ENCODE measurements around the gene TGM2.

TGM2 gene

GRCh38 chr20:38205001-38205400, 39.9 kb upstream of the TGM2 start:
- H3K4me3 ChIP-seq (ENCODE audit: low read depth, low read length) = no peak overlapping the region
- POLR2A ChIA-PET = no interaction called here
- TF ChIP-seq CTCF (IDR thresholded peaks at IDR 0.05; ENCODE audit: insufficient read depth, low read length, missing control alignments) = no peak
- DNase-seq (ENCODE audit: low read depth, low spot score) = no peak
- CTCF ChIA-PET = interaction anchor here (0.9 to 28.8 kb wide), 3 partner anchors 16 to 148 kb away, joined by 3 to 356 read pairs (median 5); no protein-coding TSS in a partner anchor

GRCh38 chr20:38203981-38204357, 38.9 kb upstream of the TGM2 start:
- no peak for DNase-seq (ENCODE audit: low read depth, low spot score)
- POLR2A ChIA-PET = no interaction called here
- no peak for TF ChIP-seq CTCF (IDR thresholded peaks at IDR 0.05; ENCODE audit: insufficient read depth, low read length, missing control alignments)
- CTCF ChIA-PET = interaction anchor here (28.8 kb wide), 1 partner anchor 18 kb away, joined by 356 read pairs; no protein-coding TSS in a partner anchor
- H3K4me3 ChIP-seq (ENCODE audit: low read depth, low read length) = no peak overlapping the region

GRCh38 chr20:38203337-38203980, 38.4 kb upstream of the TGM2 start:
- DNase-seq (ENCODE audit: low read depth, low spot score) = no peak
- H3K4me3 ChIP-seq (ENCODE audit: low read depth, low read length) = no peak overlapping the region
- ChIA-PET POLR2A (no interaction called here), CTCF (interaction anchor here (2.0 to 28.8 kb wide), 3 partner anchors 12 to 130 kb away, joined by 10 to 356 read pairs (median 17); no protein-coding TSS in a partner anchor)
- TF ChIP-seq CTCF (IDR thresholded peaks at IDR 0.05; ENCODE audit: insufficient read depth, low read length, missing control alignments) = no peak

- ChIA-PET POLR2A (no interaction called here), CTCF (interaction anchor here (2.0 to 28.8 kb wide), 3 partner anchors 11 to 129 kb away, joined by 10 to 356 read pairs (median 17); no protein-coding TSS in a partner anchor)
- TF ChIP-seq CTCF (IDR thresholded peaks at IDR 0.05; ENCODE audit: insufficient read depth, low read length, missing control alignments) = no peak
- no peak overlapping the region for H3K4me3 ChIP-seq (ENCODE audit: low read depth, low read length)
- DNase-seq (ENCODE audit: low read depth, low spot score) = no peak
These were observed 37.9 kb upstream of the TGM2 start for GRCh38 chr20:38202982-38203293.

- no peak for TF ChIP-seq CTCF (IDR thresholded peaks at IDR 0.05; ENCODE audit: insufficient read depth, low read length, missing control alignments)
- CTCF ChIA-PET = interaction anchor here (2.0 to 28.8 kb wide), 3 partner anchors 10 to 129 kb away, joined by 10 to 356 read pairs (median 17); no protein-coding TSS in a partner anchor
- no peak overlapping the region for H3K4me3 ChIP-seq (ENCODE audit: low read depth, low read length)
- no peak for DNase-seq (ENCODE audit: low read depth, low spot score)
- POLR2A ChIA-PET = interaction anchor here (1.1 kb wide), 1 partner anchor 18 kb away, joined by 3 read pairs; no protein-coding TSS in a partner anchor
These were observed 37.3 kb upstream of the TGM2 start for GRCh38 chr20:38202153-38202981.

- ChIA-PET POLR2A (interaction anchor here (0.8 to 1.1 kb wide), 2 partner anchors 19 to 28 kb away, joined by 3 read pairs; no protein-coding TSS in a partner anchor), CTCF (interaction anchor here (0.9 to 28.8 kb wide), 5 partner anchors 9 to 128 kb away, joined by 3 to 356 read pairs (median 10); no protein-coding TSS in a partner anchor)
- no peak for DNase-seq (ENCODE audit: low read depth, low spot score)
- no peak overlapping the region for H3K4me3 ChIP-seq (ENCODE audit: low read depth, low read length)
- TF ChIP-seq CTCF (IDR thresholded peaks at IDR 0.05; ENCODE audit: insufficient read depth, low read length, missing control alignments) = no peak
These were observed 36.3 kb upstream of the TGM2 start for GRCh38 chr20:38201356-38201755.
